GM12892 (cell line): ENCODE results near the gene ZNF689.

Experiments
- POLR2A ChIP-seq: IDR thresholded peaks from 2 replicates; pipeline ENCODE4 v1.6.1; 2011; ENCODE audit warnings: low read depth, low read length, control low read depth
- POLR2AphosphoS5 ChIP-seq: IDR thresholded peaks from 2 replicates; pipeline ENCODE4 v1.6.1; 2011; ENCODE audit warnings: low read depth, low read length, control low read depth

DNA sequence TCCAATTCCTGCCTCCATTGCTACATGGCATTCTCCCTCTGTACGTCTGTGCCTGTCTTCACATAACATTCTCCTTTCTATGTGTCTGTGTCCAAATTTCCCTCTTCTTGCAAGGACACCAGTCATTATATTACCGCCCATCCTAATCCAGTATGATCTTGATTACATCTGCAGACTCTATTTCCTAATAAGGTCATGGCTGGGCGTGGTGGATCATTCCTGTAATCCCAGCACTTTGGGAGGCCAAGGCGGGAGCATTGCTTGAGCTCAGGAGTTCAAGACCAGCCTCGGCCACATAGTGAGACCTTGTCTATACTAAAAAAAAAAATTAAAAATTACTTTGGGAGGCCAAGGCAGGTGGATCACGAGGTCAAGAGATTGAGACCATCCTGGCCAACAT, 35.5 kb upstream of the ZNF689 start:
- TF ChIP-seq POLR2AphosphoS5 = no peak
- no peak for TF ChIP-seq POLR2A
